Keratinocyte (primary cell): Measurements from ENCODE around the gene OCLN. TPM values are rescaled to one million over a fixed set of nuclear protein-coding genes. Genes with fewer than 3 reads are reported as not detected.

Source experiments
- DNase-seq: peaks from one replicate; pipeline ENCODE4 v3.0.0-alpha.2; 2011; ENCODE audit warnings: low read depth, missing footprints, low spot score
- FAIRE-seq: peaks from 2 replicates; lab custom pipeline; 2011; peaks lifted over from hg19 to GRCh38; lab: Jason Lieb, UNC
- H2AFZ ChIP-seq: 2 replicates; pipeline ENCODE4 v1.6.0; 2012; ENCODE audit warnings: low read length, control low read depth, inconsistent platforms; ENCODE audit not compliant: control insufficient read depth
- H3K27ac ChIP-seq: 2 replicates; pipeline ENCODE4 v1.5.1; 2011; ENCODE audit warnings: low read length; ENCODE audit not compliant: control insufficient read depth, insufficient read depth
- H3K27me3 ChIP-seq: 3 replicates; pipeline ENCODE4 v1.6.0; 2011; ENCODE audit warnings: low read length; ENCODE audit not compliant: control insufficient read depth, insufficient read depth; ENCODE audit errors: extremely low read depth
- H3K36me3 ChIP-seq, 2 experiments: 2 replicates in 1 of 2; 3 replicates in 1 of 2; pipeline ENCODE4 v1.5.1; 2011; ENCODE audit warnings: low read length in 2 of 2, mild to moderate bottlenecking in 1 of 2; ENCODE audit not compliant: control insufficient read depth in 2 of 2, insufficient read depth in 2 of 2; ENCODE audit errors: extremely low read depth in 1 of 2
- H3K4me1 ChIP-seq: 3 replicates; pipeline ENCODE4 v1.5.1; 2011; ENCODE audit warnings: low read length; ENCODE audit not compliant: control insufficient read depth, insufficient read depth; ENCODE audit errors: extremely low read depth
- H3K4me2 ChIP-seq: 3 replicates; pipeline ENCODE4 v1.6.0; 2011; ENCODE audit warnings: low read depth, low read length; ENCODE audit not compliant: control insufficient read depth, insufficient read depth; ENCODE audit errors: extremely low read depth
- H3K4me3 ChIP-seq, 3 experiments: fragments of 200-600 bp in 1 of 3; sonication (generic) in 1 of 3; 2 replicates in 2 of 3; 3 replicates in 1 of 3; pipeline ENCODE4 v1.5.1; 2011 to 2016; ENCODE audit warnings: low read length in 3 of 3, mild to moderate bottlenecking in 3 of 3, control low read depth in 2 of 3, inconsistent platforms in 1 of 3, low read depth in 1 of 3, mixed read lengths in 1 of 3, mixed run types in 1 of 3, moderate library complexity in 1 of 3; ENCODE audit not compliant: control insufficient read depth in 2 of 3, insufficient read depth in 2 of 3; ENCODE audit errors: extremely low read depth in 1 of 3
- H3K79me2 ChIP-seq: 2 replicates; pipeline ENCODE4 v1.6.0; 2012; ENCODE audit warnings: low read length; ENCODE audit not compliant: control insufficient read depth, insufficient read depth
- H3K9ac ChIP-seq: 3 replicates; pipeline ENCODE4 v1.6.0; 2011; ENCODE audit warnings: low read length; ENCODE audit not compliant: control insufficient read depth, insufficient read depth; ENCODE audit errors: extremely low read depth
- H3K9me1 ChIP-seq: 3 replicates; pipeline ENCODE4 v1.6.0; 2011; ENCODE audit warnings: low read length; ENCODE audit not compliant: control insufficient read depth, insufficient read depth; ENCODE audit errors: extremely low read depth
- H3K9me3 ChIP-seq: 2 replicates; pipeline ENCODE4 v1.5.1; 2012; ENCODE audit warnings: low read depth, low read length; ENCODE audit not compliant: control insufficient read depth
- H4K20me1 ChIP-seq: 3 replicates; pipeline ENCODE4 v1.6.0; 2011; ENCODE audit warnings: low read length; ENCODE audit not compliant: control insufficient read depth, insufficient read depth; ENCODE audit errors: extremely low read depth
- EZH2 ChIP-seq: IDR thresholded peaks from one replicate; pipeline ENCODE4 v1.6.1; 2012; ENCODE audit warnings: inconsistent platforms, mild to moderate bottlenecking, low read length, moderate library complexity
- dilution Hi-C: fragments of 300-500 bp; cut with MboI; formaldehyde crosslinking; loops from one replicate; pipeline ENCODE4 v1.7.0; 2020; ENCODE audit warnings: low sequenced_read_pairs; ENCODE audit not compliant: extremely low pct_ligation_motif_present
- polyA plus RNA-seq, 5 experiments: library from polyadenylated mRNA; depleted of rRNA in 3 of 5; stranded (reverse) in 3 of 5; stranded (forward) in 1 of 5; unstranded in 1 of 5; fragments of >200 nt; gene quantifications; 1 replicate in 1 of 5; 2 replicates in 3 of 5; 3 replicates in 1 of 5; pipeline versions ENCODE4 v1.2.1 to v1.2.3, GENCODE V29; 2011 to 2012; ENCODE audit warnings: missing spikeins in 2 of 5, low read depth in 1 of 5, low replicate concordance in 1 of 5
- TF ChIP-seq, protein P1 (sequence below), 3 experiments: IDR thresholded peaks in 1 of 3; conservative IDR thresholded peaks in 1 of 3; optimal IDR thresholded peaks in 1 of 3; 2 replicates in 2 of 3; 3 replicates in 1 of 3; pipeline versions ENCODE3 to v1.5.1; 2011; ENCODE audit warnings: low read length in 3 of 3, mild to moderate bottlenecking in 3 of 3, moderate library complexity in 2 of 3, control low read depth in 1 of 3, inconsistent platforms in 1 of 3; ENCODE audit not compliant: insufficient read depth in 2 of 3; ENCODE audit errors: extremely low read depth in 1 of 3

Gene OCLN
- polyA plus RNA-seq, 1 donor (not counting 4 experiments of a cell fraction or from before 2014, with no cell fraction given), result 4.6 TPM

DNA sequence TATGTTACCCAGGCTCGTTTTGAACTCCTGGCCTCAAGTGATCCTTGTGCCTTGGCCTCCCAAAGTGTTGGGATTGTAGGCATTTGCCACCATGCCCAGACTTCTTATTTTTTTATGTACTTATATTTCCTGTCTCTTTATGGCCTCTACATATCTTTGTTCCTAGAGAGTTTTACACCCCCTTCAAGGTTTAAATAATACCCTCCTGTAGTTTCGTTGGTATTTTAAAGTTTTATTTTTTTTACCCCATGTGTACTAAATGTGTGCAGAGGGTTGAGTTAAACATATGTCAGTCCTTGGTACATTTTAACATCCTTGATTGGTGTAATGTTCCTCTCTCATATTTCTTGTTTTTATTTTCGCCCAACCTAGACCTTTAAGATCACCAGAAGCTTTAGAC, 29.4 kb downstream of the OCLN start:
- H3K4me1 ChIP-seq, result peaks cover 11% of the 10 kb centered on the region
- no peaks in the 10 kb centered on the region for H3K36me3 ChIP-seq
- H3K79me2 ChIP-seq, result no peaks in the 10 kb centered on the region

DNA sequence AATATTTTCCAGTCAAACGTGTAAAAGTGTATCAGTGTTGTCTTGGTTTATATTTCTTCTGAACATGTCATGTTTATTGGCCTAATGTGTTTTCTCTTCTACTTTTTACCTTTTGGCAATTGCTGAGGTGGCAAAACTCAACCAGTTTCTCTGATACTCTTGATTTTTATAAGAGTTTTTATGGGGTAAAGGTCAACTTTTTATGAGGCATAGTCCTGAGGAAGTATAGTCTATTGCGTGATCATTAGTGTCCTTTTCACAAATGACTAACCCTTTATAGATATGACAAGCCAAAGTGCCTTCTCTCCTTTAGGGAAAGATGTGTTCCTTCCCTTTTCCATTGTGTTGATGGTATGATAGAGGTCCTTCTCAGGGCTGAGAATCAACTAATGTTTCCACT, 32.9 kb downstream of the OCLN start:
- Histone ChIP-seq H4K20me1 (no peaks in the 10 kb centered on the region), H3K4me3 (no peak overlapping the region), H3K27ac (no peak overlapping the region), H3K4me1 (peaks cover 20% of the 10 kb centered on the region), H3K27me3 (no peaks in the 10 kb centered on the region), H3K4me2 (no peak overlapping the region), H3K9me3 (no peaks in the 10 kb centered on the region), H3K9me1 (no peaks in the 10 kb centered on the region), H3K36me3 (no peaks in the 10 kb centered on the region), H2AFZ (no peak overlapping the region), H3K79me2 (no peaks in the 10 kb centered on the region), H3K9ac (no peak overlapping the region)
- dilution Hi-C loops, result no loop called here
- FAIRE-seq, result no peak
- no peak for DNase-seq
- TF ChIP-seq EZH2, result no peak
- TF ChIP-seq, protein P1, sequence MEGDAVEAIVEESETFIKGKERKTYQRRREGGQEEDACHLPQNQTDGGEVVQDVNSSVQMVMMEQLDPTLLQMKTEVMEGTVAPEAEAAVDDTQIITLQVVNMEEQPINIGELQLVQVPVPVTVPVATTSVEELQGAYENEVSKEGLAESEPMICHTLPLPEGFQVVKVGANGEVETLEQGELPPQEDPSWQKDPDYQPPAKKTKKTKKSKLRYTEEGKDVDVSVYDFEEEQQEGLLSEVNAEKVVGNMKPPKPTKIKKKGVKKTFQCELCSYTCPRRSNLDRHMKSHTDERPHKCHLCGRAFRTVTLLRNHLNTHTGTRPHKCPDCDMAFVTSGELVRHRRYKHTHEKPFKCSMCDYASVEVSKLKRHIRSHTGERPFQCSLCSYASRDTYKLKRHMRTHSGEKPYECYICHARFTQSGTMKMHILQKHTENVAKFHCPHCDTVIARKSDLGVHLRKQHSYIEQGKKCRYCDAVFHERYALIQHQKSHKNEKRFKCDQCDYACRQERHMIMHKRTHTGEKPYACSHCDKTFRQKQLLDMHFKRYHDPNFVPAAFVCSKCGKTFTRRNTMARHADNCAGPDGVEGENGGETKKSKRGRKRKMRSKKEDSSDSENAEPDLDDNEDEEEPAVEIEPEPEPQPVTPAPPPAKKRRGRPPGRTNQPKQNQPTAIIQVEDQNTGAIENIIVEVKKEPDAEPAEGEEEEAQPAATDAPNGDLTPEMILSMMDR (optimal IDR thresholded peaks at IDR 0.05 in 1 of 3, IDR thresholded peaks at IDR 0.05 in 1 of 3, conservative IDR thresholded peaks at IDR 0.05 in 1 of 3; ENCODE audit: extremely low read depth in 1 of 3, insufficient read depth in 2 of 3, low read length in 3 of 3), result no peak

More for the DNA sequence above, 29.4 kb downstream of the OCLN start:
- no peak for TF ChIP-seq EZH2
- TF ChIP-seq, protein P1 (optimal IDR thresholded peaks at IDR 0.05 in 1 of 3, IDR thresholded peaks at IDR 0.05 in 1 of 3, conservative IDR thresholded peaks at IDR 0.05 in 1 of 3; ENCODE audit: extremely low read depth in 1 of 3, insufficient read depth in 2 of 3, low read length in 3 of 3), result no peak
- Histone ChIP-seq H2AFZ (no peak overlapping the region), H3K27ac (no peak overlapping the region), H3K27me3 (no peaks in the 10 kb centered on the region), H3K9me3 (no peaks in the 10 kb centered on the region), H3K9me1 (no peaks in the 10 kb centered on the region), H4K20me1 (no peaks in the 10 kb centered on the region), H3K4me3 (no peak overlapping the region), H3K4me2 (no peak overlapping the region), H3K9ac (no peak overlapping the region)
- FAIRE-seq (no peak), DNase-seq (no peak)
- dilution Hi-C loops, result no loop called here
